ENCODE measurements around the gene FMO3. TPM values are rescaled to one million over a fixed set of nuclear protein-coding genes. Genes with fewer than 3 reads are reported as not detected.
A peak's percentile ranks its signal among the peaks of the same experiment; 100 is the strongest.

The FMO3 gene
- total RNA-seq, 2 donors from 2014 or later = 0.23 to 2.4 TPM

- H3K27ac ChIP-seq = peak overlapping the region in 1 of 2 donors; percentile 66
- intact Hi-C loops (cut with DNase I) = no loop called here
Measured at GRCh38 chr1:171140956-171141687, 50.4 kb downstream of the FMO3 start.

GRCh38 chr1:171141688-171142415 lies 51.1 kb downstream of the FMO3 start:
- Histone ChIP-seq H3K9me3 (no peaks in the 10 kb centered on the region), H3K27ac (peak overlapping the region; percentile 58 to 66), H3K4me3 (no peak overlapping the region), H3K4me1 (replicated peaks) (peaks cover 6% of the 10 kb centered on the region), H3K27me3 (replicated peaks; ENCODE audit: insufficient read depth) (no peaks in the 10 kb centered on the region), H3K36me3 (no peaks in the 10 kb centered on the region)
- peak; percentile 17 for DNase-seq (ENCODE audit: low spot score)
- TF ChIP-seq CTCF (IDR thresholded peaks at IDR 0.05) = no peak
- TF ChIP-seq POLR2AphosphoS5 (IDR thresholded peaks at IDR 0.05) = peak; percentile 36
- TF ChIP-seq POLR2A (IDR thresholded peaks at IDR 0.05) = no peak
- intact Hi-C loops (cut with DNase I) = no loop called here
- 30% methylated on average over 6 of the region's 6 CpGs for WGBS

More at GRCh38 chr1:171140956-171141687, 50.4 kb downstream of the FMO3 start:
- DNase-seq (ENCODE audit: low spot score) = no peak
- no peaks in the 10 kb centered on the region for H3K36me3 ChIP-seq
- TF ChIP-seq POLR2A (IDR thresholded peaks at IDR 0.05) = no peak
- no peak for TF ChIP-seq CTCF (IDR thresholded peaks at IDR 0.05)
- TF ChIP-seq POLR2AphosphoS5 (IDR thresholded peaks at IDR 0.05) = no peak
- peaks cover 6% of the 10 kb centered on the region for H3K4me1 ChIP-seq (replicated peaks)
- no peaks in the 10 kb centered on the region for H3K9me3 ChIP-seq
- H3K27me3 ChIP-seq (replicated peaks; ENCODE audit: insufficient read depth) = no peaks in the 10 kb centered on the region
- WGBS = 51% methylated on average over 4 of the region's 4 CpGs
- H3K4me3 ChIP-seq = no peak overlapping the region

GRCh38 chr1:171142416-171143385 lies 52.0 kb downstream of the FMO3 start:
- no peaks in the 10 kb centered on the region for H3K27me3 ChIP-seq (replicated peaks; ENCODE audit: insufficient read depth)
- peak; percentile 12 for DNase-seq (ENCODE audit: low spot score)
- no peaks in the 10 kb centered on the region for H3K36me3 ChIP-seq
- H3K9me3 ChIP-seq = no peaks in the 10 kb centered on the region
- H3K4me3 ChIP-seq = no peak overlapping the region
- intact Hi-C loops (cut with DNase I) = no loop called here
- WGBS = 18% methylated on average over 8 of the region's 8 CpGs
- peak overlapping the region; percentile 58 to 66 for H3K27ac ChIP-seq
- TF ChIP-seq POLR2A (IDR thresholded peaks at IDR 0.05) (no peak), POLR2AphosphoS5 (IDR thresholded peaks at IDR 0.05) (no peak), CTCF (IDR thresholded peaks at IDR 0.05) (no peak)
- peaks cover 6% of the 10 kb centered on the region for H3K4me1 ChIP-seq (replicated peaks)

- Histone ChIP-seq H3K27ac (no peak overlapping the region), H3K4me1 (replicated peaks) (no peaks in the 10 kb centered on the region), H3K4me3 (no peak overlapping the region), H3K27me3 (replicated peaks; ENCODE audit: insufficient read depth) (no peaks in the 10 kb centered on the region), H3K9me3 (no peaks in the 10 kb centered on the region), H3K36me3 (no peaks in the 10 kb centered on the region)
- intact Hi-C loops (cut with DNase I) = no loop called here
- 35% methylated on average over 1 of the region's 1 CpG for WGBS
- TF ChIP-seq POLR2AphosphoS5 (IDR thresholded peaks at IDR 0.05) (no peak), POLR2A (IDR thresholded peaks at IDR 0.05) (no peak), CTCF (IDR thresholded peaks at IDR 0.05) (no peak)
- no peak for DNase-seq (ENCODE audit: low spot score)
Measured at GRCh38 chr1:171150156-171150555, 59.5 kb downstream of the FMO3 start.
